ENCODE results near the gene APPL2. TPM values are rescaled to one million over a fixed set of nuclear protein-coding genes. Genes with fewer than 3 reads are reported as not detected.

APPL2 gene, protein sequence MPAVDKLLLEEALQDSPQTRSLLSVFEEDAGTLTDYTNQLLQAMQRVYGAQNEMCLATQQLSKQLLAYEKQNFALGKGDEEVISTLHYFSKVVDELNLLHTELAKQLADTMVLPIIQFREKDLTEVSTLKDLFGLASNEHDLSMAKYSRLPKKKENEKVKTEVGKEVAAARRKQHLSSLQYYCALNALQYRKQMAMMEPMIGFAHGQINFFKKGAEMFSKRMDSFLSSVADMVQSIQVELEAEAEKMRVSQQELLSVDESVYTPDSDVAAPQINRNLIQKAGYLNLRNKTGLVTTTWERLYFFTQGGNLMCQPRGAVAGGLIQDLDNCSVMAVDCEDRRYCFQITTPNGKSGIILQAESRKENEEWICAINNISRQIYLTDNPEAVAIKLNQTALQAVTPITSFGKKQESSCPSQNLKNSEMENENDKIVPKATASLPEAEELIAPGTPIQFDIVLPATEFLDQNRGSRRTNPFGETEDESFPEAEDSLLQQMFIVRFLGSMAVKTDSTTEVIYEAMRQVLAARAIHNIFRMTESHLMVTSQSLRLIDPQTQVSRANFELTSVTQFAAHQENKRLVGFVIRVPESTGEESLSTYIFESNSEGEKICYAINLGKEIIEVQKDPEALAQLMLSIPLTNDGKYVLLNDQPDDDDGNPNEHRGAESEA
- 100 to 1,000 TPM in 2 of 4 donors, 10 to 100 TPM in 2; 67.2 to 111 (median 89.9) TPM for polyA plus RNA-seq (ENCODE audit: insufficient read length in 4 of 4)

DNA sequence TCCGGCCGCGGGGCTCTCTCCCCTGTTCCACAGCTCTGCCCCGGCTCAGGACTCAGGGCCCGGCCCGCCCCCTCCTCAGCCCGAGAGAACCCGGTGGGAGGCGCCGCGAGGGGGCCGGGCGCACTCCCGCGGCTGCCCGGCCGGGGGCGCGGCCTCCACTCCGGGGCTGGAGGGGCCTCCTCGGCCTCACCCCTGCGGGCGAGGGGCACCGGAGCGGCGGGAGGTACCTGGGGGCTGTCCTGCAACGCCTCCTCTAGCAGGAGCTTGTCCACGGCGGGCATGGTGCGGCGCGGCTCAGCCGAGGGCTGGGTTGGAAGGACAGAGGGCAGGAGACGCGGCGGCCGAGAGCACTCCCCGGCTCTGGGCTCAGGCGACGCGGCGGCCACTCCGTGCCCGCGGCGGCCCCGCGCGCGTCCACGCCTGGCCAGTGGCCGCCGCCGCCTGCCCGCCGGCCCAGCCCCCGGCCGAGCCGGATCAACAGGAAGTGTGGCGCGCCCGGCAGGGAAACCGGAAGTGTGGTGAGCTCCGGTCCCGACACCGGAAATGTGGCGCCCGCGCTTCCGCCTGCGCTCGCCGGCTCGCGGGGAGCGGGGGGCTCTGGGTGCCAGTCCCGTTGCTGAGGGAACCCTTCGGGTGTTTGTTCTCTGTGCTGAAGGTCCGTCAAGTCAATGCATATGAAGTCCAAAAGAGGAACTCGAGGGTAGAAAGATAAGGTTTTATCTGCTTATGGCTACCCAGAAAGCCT lies at the start of gene APPL2:
TSS of gene APPL2 (minus strand) at position 443 of the 745 bp plus-strand sequence. CDS start at position 281, 162 bp downstream.
- peak; percentile 68 to 85 (median 78) for DNase-seq (ENCODE audit: low read depth in 4 of 4, low spot score in 2 of 4)

DNA sequence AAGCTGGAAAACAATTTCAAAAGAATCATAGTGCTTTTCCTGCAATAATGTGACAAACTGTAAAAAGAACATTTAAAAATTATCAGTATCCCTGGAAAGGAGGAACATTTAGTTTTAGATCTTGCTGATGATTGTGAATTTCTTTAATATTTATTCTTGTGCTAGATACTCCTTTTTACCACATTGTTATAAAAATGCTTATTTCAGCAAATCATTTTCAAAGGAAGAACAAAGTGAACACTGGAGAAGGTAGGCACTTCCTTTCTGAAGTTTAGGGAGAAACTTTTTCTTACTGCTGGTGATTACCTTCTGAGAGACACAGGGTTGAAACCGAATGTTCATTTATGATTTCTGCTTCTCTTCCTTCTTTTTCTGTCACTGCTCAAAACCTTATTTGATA lies 49.4 kb upstream of the APPL2 start:
- no peak for DNase-seq (ENCODE audit: low read depth in 4 of 4, low spot score in 2 of 4)

DNA sequence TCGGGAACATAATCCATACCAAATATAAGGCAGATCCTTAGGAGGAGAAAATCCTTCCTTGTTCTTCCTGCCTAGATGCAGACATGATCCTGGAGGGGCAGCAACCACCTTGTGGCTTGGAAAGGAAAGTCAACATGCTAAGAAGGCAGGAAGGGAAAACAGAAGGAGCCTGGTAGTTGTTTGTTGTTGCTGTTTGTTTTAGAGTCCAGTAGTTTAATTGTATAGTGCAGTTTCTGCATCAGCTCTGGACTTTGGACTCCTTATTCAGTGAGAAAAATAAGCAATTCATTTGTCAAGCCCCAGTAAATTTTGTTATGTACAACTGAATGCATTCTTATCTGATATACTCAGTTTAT lies 45.7 kb upstream of the APPL2 start:
- no peak for DNase-seq (ENCODE audit: low read depth in 4 of 4, low spot score in 2 of 4)

DNA sequence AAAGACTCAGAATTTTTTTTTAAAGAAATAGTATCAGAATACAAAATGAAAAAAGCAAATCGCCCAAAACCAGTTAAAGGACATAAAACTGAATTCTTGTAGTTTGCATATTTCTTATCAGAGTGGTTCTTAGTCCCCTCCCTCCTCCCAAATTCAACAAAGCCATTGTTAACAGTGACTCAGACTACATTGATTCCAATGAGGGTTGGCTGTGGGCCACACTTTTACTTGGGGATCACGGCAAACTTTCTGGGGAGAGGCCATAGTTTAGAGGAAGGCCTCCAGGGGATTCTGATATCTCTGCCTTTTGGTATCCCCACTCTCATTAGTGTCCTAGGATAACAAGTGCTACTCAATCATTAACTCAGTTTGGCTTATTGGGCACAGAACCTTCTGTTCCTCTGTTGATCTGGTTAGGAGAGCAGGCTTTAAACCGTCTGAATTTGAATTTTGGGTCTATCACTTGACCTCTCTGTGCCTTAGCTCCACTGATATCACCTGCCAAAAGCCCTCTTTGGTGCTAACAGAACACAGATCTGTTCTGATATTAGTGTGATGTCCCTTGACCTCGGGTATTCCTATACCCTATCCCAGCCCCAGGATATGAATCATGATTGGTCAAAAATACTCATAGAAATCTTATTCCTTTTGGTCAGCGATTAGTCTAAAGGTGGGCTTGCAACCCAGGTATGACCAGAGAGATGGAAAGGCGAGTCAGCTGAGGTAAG lies 45.2 kb upstream of the APPL2 start:
- no peak for DNase-seq (ENCODE audit: low read depth in 4 of 4, low spot score in 2 of 4)

DNA sequence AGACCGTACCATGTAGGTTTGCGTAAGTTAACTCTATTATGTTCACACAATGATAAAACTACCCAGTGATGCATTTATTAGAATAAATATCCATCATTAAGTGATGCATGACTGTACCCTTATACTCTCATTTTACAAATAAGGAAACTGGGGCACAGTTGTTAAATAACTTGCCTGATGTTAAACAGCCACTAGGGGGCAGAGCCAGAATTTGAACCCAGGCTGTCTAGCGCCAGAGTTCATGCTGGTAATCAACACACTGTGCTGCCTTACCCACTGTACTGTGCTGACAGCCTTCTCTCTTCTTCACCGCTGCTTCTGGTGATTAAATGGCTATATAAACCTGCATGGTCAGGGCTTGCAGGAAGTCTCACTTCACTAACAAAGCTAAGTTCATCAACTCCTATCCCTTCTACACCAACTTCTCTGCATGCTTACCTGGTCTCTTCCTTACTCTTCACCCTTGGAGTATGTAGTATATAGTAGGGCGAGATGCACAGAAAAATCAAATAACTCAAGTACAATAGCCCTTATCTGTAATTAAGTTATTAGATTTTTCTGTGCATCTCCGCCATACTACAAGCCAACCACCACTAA lies 43.6 kb upstream of the APPL2 start:
- DNase-seq (ENCODE audit: low read depth in 4 of 4, low spot score in 2 of 4) = no peak

DNA sequence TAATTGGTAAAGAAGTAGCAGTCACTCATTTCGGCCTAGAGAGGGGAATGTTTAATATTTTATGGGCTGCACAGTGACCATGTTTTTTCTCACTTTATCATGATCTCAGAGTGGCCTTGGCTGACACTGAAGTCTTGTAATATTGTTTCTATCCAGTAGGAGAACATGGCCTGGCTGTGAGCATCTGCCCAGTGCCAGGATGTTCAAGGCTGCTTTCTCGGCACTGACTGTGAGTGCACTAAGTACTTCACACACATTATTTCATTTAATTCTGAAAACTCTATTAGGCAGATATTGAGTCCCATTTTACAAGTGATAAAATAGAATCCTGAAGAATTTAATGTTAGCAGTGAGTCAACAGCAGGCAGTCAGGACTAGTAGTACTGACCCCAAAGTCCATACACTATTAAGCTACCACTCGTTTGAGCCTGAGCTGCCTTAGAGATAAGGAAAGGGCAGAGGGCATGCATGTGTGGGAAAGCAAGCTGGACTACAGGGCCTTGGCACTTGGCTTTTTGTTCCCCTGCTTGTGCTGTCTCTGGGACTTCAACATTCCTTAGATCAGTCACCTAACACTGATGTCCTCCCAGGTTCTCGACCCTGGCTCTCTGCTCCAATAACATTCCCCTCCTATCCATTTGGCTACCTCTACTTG lies 42.2 kb upstream of the APPL2 start:
- no peak for DNase-seq (ENCODE audit: low read depth in 4 of 4, low spot score in 2 of 4)

DNA sequence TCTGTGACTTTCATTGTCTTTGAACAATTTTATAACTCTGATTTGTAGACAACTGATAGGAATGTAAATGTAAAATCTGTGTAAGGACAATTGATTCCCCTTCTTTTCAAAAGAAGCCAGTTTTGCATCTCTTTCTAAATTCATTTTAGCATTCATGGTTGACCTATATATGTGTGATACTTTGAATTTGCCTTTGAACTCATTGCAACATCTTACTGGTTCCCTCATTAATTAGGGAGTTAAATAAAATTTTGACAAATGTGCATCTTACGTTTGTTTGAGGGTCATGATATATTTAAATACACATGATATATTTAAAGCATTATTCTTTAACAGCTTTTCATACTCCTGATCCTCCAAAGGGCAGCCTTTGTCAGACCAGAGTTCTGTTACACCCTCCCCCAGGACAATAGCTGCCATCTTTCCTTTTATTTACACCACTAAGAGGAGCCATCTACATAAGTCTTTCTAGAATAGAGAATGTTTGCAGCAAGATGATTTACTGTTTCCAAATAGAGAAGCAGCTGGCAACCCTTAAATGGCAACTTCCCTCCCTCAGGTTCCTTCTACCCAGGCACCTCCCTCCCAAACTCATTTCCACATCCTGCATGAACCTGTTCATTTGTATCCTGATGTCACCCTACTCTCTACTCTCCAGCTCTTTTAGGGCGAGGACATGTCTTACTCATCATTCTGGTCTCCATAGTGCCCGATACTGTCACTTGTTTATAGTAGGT lies 40.2 kb upstream of the APPL2 start:
- DNase-seq (ENCODE audit: low read depth in 4 of 4, low spot score in 2 of 4) = no peak

DNA sequence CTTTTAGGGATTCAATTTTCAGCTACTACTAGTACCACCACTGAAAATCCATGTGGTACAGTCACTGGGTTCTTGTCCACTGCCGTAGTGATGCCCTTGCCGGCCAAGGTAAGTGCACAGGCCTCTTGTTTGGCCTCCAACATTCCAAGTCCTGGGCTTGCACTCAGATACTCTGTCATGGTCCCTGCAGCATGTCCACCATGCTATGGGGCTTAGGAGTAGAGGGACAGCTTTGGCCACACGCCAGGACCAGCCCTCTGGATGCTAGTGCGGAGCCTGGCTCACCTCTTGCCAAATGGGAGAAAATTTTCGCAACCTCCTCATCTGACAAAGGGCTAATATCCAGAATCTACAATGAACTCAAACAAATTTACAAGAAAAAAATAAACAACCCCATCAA lies 38.6 kb upstream of the APPL2 start:
- no peak for DNase-seq (ENCODE audit: low read depth in 4 of 4, low spot score in 2 of 4)

DNA sequence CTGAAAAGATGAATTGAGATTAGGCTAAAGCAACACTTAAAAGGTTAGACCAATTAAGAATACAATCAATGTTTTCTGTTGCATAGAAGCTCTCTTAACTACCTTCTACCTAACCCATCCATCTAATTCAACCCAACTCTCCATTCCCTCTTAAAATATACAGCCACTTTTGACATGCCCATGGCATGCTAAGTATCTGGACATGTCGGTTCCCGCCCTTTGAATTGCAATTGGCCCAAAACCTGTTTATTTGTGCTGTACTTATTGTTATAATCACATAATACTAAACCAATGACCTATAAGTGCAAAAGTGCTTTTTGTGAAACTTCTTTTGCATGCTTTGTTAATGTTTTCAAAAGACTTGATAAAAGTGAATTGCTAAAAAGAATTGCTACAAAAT lies 37.6 kb upstream of the APPL2 start:
- no peak for DNase-seq (ENCODE audit: low read depth in 4 of 4, low spot score in 2 of 4)

DNA sequence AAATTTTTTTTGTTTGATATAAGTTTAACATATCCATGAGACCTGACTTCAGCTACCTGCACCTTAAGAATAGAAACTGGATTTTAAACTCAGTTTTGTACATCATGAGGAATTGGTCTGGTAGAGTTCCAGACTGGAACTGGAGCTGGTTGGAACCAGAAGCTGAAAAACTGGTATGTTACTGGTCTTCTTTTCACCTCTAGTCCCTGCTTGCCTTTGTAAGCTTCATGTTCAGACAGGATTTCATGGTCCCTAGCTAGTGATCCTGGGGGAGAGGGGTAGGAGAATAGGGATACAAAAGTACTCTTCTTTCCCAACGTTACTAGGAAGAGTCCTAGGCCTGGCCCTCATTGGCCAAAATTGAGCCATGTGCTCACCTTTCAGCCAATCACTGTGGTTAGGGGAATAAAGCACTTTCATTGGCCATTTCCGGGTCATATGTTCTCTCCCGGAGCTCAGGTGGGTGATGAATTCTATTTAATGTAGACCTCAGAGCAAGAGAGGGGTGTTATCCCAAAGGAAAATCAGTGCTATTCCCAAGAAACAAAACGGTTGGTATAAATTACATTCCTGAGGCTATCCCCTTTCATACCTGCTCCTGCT lies 36.9 kb upstream of the APPL2 start:
- DNase-seq (ENCODE audit: low read depth in 4 of 4, low spot score in 2 of 4) = no peak

DNA sequence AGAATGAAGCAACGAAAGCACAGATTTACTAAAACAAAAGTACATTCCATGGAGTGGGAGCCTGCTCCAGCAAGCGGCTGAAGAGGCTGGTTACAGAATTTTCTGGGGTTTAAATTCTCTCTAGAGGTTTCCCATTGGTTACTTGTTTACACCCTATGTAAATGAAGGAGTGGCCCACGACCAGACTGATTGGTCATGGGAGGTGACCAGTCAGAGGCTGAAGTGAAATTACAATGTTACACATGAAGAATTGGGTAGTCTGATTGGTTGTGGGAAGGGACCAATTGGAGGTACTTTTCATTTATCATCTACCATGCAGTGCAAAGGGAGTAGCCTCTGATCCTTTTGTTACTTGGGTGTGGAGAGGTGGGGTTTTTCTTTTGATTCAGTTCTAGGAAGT lies 36.2 kb upstream of the APPL2 start:
- no peak for DNase-seq (ENCODE audit: low read depth in 4 of 4, low spot score in 2 of 4)

DNA sequence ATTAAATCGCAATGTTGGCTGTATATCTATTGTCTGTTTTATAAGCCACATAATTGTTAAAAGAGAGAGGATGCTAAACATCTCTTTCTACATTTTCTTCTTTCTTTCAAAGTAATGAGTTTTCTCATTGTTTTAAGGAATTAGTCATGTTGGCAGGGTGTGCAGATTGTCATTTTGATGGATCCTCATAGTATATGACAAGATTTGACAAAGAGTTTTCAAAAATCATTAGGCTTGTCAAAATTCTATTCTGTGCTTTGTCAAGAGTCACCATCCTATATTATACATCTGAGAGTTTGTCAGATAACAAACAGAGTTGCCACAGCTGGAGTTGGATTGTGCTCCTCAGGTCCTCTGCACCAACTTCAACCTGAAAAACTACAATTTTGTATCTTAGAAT lies 35.4 kb upstream of the APPL2 start:
- DNase-seq (ENCODE audit: low read depth in 4 of 4, low spot score in 2 of 4) = no peak

DNA sequence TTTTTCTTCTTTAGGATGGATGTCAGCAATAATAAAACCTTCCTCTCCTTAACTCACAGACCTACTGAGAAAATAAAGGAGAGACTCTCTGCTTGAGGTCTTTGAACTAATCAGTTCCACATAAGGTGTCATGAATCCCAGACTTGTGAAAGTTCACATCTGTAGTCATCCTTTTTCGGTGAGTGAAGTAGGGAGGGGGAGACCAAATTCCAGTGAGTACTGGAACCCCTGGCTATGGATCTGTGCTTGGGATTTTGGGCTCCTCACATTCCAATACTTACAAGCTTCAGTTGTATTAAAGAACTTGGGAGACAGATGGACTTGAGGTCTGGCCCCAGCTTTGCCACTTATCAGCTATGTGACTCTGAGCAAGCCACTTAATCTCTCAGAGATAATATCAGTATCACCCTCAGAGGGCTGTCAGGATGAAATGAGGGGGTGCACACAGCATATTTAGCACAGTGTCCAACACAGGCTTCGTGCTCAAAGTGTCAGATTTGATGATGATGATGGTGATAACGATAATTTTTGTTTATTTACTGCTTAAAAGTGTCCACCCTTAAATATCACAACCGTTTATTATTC lies 34.8 kb upstream of the APPL2 start:
- no peak for DNase-seq (ENCODE audit: low read depth in 4 of 4, low spot score in 2 of 4)

DNA sequence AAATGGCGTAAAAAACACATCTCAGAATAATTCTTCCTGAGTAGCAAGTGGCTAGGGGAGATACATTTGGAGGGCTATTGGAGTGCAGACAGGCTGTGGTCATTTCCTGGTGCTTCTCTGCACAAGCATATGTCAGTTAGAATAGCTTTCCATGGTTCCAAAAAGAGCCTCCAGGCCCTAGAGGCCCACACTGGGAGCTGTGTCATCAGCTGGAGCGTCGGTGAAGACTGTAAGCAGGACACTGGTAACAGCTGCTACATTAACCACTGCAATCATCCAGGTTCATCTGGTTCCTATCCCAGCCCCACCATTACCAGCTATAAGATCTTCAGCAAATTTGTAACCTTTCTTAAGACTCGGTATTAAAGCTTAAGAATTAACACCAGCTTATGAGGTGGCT lies 31.7 kb upstream of the APPL2 start:
- no peak for DNase-seq (ENCODE audit: low read depth in 4 of 4, low spot score in 2 of 4)

DNA sequence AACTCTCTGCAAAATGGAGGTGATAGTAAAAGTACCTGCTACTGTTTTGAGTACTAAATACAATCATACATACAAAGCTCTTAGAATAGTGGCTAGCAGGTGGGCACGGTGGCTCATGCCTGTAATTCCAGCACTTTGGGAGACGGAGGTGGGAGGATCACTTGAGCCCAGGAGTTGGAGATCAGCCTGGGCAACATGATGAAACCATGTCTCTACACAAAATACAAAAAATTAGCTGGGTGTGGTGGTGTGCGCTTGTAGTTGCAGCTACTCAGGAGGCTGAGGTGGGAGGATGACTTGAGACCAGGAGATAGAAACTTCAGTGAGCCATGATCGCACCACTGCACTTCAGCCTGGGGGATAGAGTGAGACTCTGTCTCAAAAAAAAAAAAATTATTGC lies 28.8 kb upstream of the APPL2 start:
- no peak for DNase-seq (ENCODE audit: low read depth in 4 of 4, low spot score in 2 of 4)

DNA sequence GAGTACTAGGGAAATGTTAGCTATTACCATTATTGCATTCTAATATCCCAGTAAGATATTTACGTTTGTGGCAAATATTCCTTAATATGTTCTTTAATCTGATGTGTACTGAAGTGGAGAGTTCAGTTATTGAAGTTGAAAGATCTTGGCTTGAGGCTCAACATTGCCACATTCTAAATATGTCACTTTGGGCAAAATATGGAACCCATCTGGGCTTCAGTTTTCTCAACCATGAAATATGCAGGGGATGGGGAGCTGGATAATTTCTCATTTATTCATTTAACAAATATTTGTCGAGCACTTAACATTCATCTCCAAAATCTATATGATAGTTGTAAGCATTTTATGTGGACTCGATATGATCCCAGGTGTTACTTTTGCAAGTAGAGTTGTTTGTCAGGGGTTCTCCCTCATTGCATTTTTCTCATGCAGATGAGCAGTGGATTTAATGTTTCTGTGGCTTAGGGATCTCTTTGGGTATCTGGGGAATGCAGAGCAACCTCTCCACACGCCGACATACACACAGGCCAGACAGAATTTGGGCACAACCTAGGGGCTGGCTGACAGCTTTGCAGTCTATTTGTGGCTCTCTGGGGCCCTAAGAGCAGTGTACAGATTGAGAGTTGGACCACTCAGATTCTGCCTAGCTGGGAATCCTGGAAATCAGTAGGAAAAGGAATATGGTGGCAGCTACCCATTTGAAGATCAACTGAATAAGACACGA lies 26.6 kb upstream of the APPL2 start:
- no peak for DNase-seq (ENCODE audit: low read depth in 4 of 4, low spot score in 2 of 4)

DNA sequence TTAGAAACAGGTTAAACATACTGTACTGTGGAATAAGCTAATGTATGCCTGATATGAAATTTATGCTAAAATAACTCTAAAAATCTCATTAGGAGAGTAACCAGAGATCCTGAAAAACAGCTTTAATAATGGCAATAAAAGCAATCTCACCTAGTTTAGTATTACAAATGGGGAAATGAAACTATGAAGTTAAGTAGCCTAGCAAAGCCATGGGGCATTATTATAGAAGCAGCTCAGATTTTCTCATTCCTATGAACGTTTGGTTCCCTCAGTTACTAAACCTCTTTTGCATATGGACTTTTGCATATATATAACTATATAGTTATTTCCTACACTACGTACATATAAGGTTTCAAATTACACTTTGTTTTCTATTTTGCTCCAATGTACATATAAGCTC lies 25.0 kb upstream of the APPL2 start:
- no peak for DNase-seq (ENCODE audit: low read depth in 4 of 4, low spot score in 2 of 4)

DNA sequence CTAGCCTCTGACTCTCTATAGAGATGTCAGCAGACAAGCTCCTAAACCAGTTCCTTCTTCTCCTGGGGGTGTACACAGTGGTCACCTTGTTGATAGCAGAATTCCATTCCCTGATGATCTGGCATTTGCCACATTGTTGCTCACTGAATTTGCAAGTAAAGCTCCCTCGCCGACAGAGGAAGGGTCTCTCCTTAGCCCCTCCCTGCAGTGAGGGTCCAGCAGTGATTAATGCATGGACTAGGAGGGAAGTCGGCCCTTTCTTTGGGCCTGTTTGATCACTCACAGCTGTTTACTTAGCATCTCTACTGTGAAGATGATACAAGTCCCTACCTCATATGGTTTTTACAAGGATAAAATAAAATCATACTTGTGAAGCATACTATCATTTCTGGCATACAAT lies 23.3 kb upstream of the APPL2 start:
- no peak for DNase-seq (ENCODE audit: low read depth in 4 of 4, low spot score in 2 of 4)

Data from left renal cortex interstitium (tissue), 4 donors.